ENCODE measurements around the gene PTGER1. TPM values are rescaled to one million over a fixed set of nuclear protein-coding genes. Genes with fewer than 3 reads are reported as not detected.

The PTGER1 gene
- total and polyA plus RNA-seq, 2 of the 13 experiments (the other 11 are each of a cell fraction or from before 2014, with no cell fraction given), result 0.13 TPM; not detected in 1

GRCh38 chr19:14460935-14461334, 14.2 kb downstream of the PTGER1 start:
- Histone ChIP-seq H2AFZ (ENCODE audit: low read length) (no peak overlapping the region), H3K27ac (ENCODE audit: extremely low read length, insufficient read depth, low read length) (no peak overlapping the region), H3K4me3 (replicated peaks in 1 of 3; ENCODE audit: insufficient read depth in 1 of 3, low read depth in 2 of 3, low read length in 3 of 3) (no peak overlapping the region), H3K27me3 (ENCODE audit: control insufficient read depth in 1 of 2, insufficient read depth in 2 of 2, low read length in 2 of 2) (no peaks in the 10 kb centered on the region), H4K20me1 (ENCODE audit: insufficient read depth, low read length) (no peaks in the 10 kb centered on the region), H3K36me3 (replicated peaks in 1 of 2; ENCODE audit: control insufficient read depth in 1 of 2, insufficient read depth in 2 of 2, low read length in 2 of 2) (peaks cover 3 to 24% of the 10 kb centered on the region in 2 experiments; a peak in 3 of 5 replicates), H3K79me2 (ENCODE audit: insufficient read depth, low read length) (no peaks in the 10 kb centered on the region), H3K4me1 (ENCODE audit: insufficient read depth, low read length) (no peaks in the 10 kb centered on the region), H3K4me2 (ENCODE audit: low read depth, low read length) (no peak overlapping the region), H3K9ac (ENCODE audit: insufficient read depth, low read depth, low read length) (no peak overlapping the region), H3K9me3 (ENCODE audit: low read length) (no peaks in the 10 kb centered on the region)
- WGBS (ENCODE audit: low lambda C conversion rate), result 96% methylated on average over 2 of the region's 2 CpGs
- BruUV-seq (replicated peaks), result no TSS peak
- in situ Hi-C loops (cut with HindIII; ENCODE audit: extremely low pct_ligation_motif_present, low pct_unique_long_range_greater_than_20kb), result no loop called here
- ATAC-seq, result no peak
- intact Hi-C loops (cut with micrococcal nuclease; ENCODE audit: unreplicated experiment), result no loop called here
- no peak for FAIRE-seq
- ChIA-PET POLR2A (no interaction called here), CTCF (ENCODE audit: low intra/inter-chr PET ratio, low total read pairs) (no interaction called here)
- no peak for TF ChIP-seq ZMAT5 (CRISPR knock-in tag; IDR thresholded peaks at IDR 0.05; ENCODE audit: borderline replicate concordance, low read depth)
- TF ChIP-seq ZNF3 (CRISPR knock-in tag; IDR thresholded peaks at IDR 0.05), result no peak
- no peak for TF ChIP-seq JARID2 (CRISPR knock-in tag; IDR thresholded peaks at IDR 0.05; ENCODE audit: insufficient replicate concordance)
- TF ChIP-seq ZNF503 (CRISPR knock-in tag; IDR thresholded peaks at IDR 0.05), result no peak
- TF ChIP-seq ELF1 (CRISPR knock-in tag; IDR thresholded peaks at IDR 0.05), result no peak
- no peak for TF ChIP-seq NFIB (CRISPR knock-in tag; IDR thresholded peaks at IDR 0.05; ENCODE audit: borderline replicate concordance)
- no peak for TF ChIP-seq RNF219 (CRISPR knock-in tag; IDR thresholded peaks at IDR 0.05)
- TF ChIP-seq CEBPB (IDR thresholded peaks at IDR 0.05; ENCODE audit: borderline replicate concordance, low read depth, low read length), result no peak
- no peak for TF ChIP-seq ZKSCAN5 (CRISPR knock-in tag; IDR thresholded peaks at IDR 0.05)
- DNase-seq (ENCODE audit: low spot score), result no peak
